ENCODE measurements around the gene ZDHHC11B. TPM values are rescaled to one million over a fixed set of nuclear protein-coding genes. Genes with fewer than 3 reads are reported as not detected.
"Not testable (repeated sequence)": the region's sequence is repeated elsewhere in the genome, so short reads cannot be mapped to it uniquely, and the experiment has no call there.

ZDHHC11B gene
- total RNA-seq, 2 experiments from 2014 or later: 0.59 TPM; not detected in 1

DNA sequence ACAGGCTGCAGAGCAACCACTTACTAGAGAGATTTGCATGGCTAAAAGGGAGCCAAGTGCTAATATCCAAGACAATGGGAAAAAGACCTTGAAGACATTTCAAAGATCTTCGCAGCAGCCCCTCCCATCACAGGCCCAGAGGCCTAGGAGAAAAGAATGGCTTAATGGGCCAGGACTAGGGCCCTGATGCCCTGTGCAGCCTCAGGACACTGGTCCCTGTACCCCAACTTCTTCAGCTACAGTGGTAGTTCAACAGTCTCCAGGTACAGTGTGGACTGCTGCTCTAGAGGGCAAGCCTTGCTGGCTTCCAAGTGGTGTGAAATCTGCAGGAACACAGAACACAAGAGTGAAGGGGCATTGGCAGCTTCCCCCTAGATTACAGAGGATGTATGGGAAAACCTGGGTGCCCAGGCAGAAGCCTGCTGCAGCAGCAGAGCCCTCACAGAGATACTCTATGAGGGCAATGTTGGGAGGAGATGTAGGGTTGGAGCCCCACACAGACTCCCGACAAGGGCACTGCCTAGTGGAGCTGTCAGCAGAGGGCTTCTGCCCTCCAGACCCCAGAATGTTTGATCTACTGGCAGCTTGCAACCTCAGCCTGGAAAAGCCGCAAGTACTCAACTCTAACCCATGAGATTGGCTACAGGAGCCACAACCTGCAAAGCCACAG is 75.5 kb downstream of the ZDHHC11B start:
- CTCF ChIA-PET; H3K36me3 Mint-ChIP-seq (ENCODE audit: low read depth); H3K9me3 Mint-ChIP-seq; H3K27me3 Mint-ChIP-seq; intact Hi-C loops (cut with micrococcal nuclease); H3K4me1 Mint-ChIP-seq (ENCODE audit: low read depth); ATAC-seq; DNase-seq; H3K4me3 Mint-ChIP-seq; H3K27ac Mint-ChIP-seq: not testable (repeated sequence)
- POLR2A ChIA-PET: interaction anchor here (0.6 kb wide), 1 partner anchor 617 kb away, joined by 3 read pairs; no protein-coding TSS in a partner anchor

DNA sequence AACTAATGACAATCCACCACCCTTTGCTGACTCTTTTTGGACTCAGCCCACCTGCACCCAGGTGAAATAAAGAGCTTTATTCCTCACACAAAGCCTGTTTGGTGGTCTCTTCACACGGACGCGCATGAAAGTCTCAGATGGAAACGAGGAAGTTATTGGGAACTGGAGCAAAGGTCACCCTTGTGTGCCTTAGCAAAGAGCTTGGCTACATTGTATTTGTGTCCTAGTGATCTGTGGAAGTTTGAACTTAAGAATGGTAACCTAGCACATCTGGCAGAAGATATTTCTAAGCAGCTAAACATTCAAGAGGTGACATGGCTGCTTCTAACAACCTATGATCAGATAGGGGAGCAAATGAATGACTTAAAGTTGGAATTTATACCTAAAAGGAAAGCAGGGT is 76.2 kb downstream of the ZDHHC11B start:
- H3K27ac Mint-ChIP-seq; intact Hi-C loops (cut with micrococcal nuclease); ATAC-seq: not testable (repeated sequence)

DNA sequence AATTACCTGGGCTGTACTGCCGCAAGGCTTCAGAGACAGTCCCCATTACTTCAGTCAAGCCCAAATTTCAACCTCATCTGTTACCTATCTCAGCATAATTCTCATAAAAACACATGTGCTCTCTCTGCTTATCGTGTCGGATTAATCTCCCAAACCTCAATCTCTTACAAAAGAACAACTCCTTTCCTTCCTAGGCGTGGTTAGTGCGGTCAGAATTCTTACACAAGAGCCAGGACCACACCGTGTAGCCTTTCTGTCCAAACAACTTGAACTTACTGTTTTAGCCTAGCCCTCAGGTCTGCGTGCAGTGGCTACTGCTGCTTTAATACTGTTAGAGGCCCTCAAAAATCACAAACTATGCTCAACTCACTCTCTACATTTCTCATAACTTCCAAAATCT is 78.4 kb downstream of the ZDHHC11B start:
- CTCF ChIA-PET, H3K27me3 Mint-ChIP-seq, ATAC-seq: not testable (repeated sequence)

More for the DNA sequence above, 76.2 kb downstream of the ZDHHC11B start:
- POLR2A ChIA-PET: interaction anchor here (0.6 kb wide), 1 partner anchor 618 kb away, joined by 3 read pairs; no protein-coding TSS in a partner anchor
- H3K27me3 Mint-ChIP-seq; CTCF ChIA-PET; H3K36me3 Mint-ChIP-seq (ENCODE audit: low read depth); H3K4me3 Mint-ChIP-seq; DNase-seq; H3K9me3 Mint-ChIP-seq; H3K4me1 Mint-ChIP-seq (ENCODE audit: low read depth): not testable (repeated sequence)

DNA sequence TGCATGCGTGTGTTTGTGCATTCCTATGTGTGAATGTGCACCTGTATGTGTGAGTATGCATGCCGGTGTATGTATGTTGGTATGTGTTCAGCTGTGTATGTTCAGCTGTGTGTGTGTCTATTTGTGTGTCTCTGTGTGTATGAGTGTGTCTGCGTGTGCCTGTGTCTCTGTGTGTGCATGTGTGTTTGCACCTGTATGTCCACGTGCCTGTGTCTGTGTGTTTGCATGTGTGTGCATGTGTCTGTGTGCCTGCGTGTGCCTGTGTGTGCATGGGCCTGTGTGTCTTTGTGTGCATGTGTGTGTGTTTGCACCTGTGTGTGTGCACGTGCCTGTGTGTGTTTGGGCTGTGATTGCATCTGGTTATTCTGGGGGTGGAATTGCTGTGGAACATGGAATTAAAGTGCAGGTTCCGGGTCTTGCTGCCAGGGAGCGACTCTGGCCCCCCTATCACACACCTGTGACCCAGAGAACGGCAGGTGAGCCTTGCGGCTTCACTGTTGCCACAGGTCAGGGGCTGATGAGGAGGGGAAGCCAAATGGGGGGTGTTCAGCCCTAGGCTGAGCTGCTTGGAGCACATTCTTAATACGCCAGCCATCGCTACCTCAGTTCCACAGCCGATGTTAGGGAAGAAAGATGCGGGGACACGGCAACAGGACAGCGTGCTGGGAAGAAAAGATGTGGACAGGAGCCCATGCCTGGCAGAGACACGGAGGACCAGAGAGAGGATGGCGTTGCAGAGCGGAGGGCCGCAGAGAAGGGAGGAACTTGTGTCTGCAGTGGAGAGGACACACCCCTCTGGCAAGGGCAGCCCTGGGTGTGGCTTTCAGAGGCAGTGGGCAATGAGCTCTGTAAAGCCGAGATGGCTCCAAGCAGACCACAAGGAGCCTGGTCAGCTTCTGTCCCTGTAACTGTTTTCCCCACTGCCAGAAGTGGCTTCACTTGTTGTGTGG is 87.5 kb downstream of the ZDHHC11B start:
- H3K4me3 Mint-ChIP-seq; H3K4me1 Mint-ChIP-seq (ENCODE audit: low read depth); H3K27me3 Mint-ChIP-seq; ATAC-seq; H3K27ac Mint-ChIP-seq; H3K36me3 Mint-ChIP-seq (ENCODE audit: low read depth); intact Hi-C loops (cut with micrococcal nuclease); POLR2A ChIA-PET; H3K9me3 Mint-ChIP-seq; DNase-seq; CTCF ChIA-PET: not testable (repeated sequence)

More for the DNA sequence above, 78.4 kb downstream of the ZDHHC11B start:
- H3K4me1 Mint-ChIP-seq (ENCODE audit: low read depth); H3K4me3 Mint-ChIP-seq; H3K36me3 Mint-ChIP-seq (ENCODE audit: low read depth); intact Hi-C loops (cut with micrococcal nuclease); DNase-seq; H3K27ac Mint-ChIP-seq; H3K9me3 Mint-ChIP-seq; POLR2A ChIA-PET: not testable (repeated sequence)

DNA sequence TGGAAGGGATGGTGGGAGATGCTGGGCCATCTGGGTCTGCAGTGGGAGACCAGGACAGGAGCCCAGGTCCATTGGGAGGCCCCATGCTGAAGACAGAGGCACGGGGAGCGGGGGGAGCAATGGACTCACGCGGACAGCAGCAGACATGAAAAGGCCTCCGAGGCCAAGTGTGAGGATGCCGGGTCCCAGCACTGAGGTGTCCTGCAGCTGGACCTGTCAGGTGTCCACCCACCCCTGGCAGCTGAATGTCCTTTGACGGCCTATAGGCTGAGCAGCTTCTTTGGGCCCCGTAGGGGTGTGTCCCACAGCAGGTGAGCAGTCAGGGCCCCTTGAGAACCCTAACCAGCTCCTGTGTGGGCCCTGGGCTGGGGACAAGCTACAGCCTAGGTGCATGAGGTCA is 88.3 kb downstream of the ZDHHC11B start:
- POLR2A ChIA-PET; H3K4me1 Mint-ChIP-seq (ENCODE audit: low read depth); H3K36me3 Mint-ChIP-seq (ENCODE audit: low read depth); ATAC-seq; DNase-seq; H3K27me3 Mint-ChIP-seq; intact Hi-C loops (cut with micrococcal nuclease); H3K4me3 Mint-ChIP-seq; H3K9me3 Mint-ChIP-seq; H3K27ac Mint-ChIP-seq; CTCF ChIA-PET: not testable (repeated sequence)

DNA sequence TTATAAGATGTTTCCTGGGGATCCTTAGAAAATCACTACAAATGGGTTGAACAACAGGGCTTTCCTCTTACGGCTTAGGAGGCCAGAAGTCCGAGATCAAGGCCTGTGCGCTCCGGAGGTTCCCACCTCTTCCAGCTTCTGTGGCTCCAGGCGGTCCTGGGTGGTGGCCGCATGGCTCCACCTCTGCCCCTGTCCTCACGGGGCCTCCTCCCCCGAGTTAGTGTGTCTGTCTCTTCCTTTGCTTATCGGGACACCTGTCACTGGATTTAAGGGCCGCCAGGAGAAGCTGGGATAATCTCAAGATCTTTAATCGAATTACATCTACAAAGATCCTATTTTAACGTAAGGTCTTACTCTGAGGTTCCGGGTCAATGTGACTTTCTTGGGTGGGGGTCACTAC is 89.1 kb downstream of the ZDHHC11B start:
- H3K4me3 Mint-ChIP-seq; CTCF ChIA-PET; ATAC-seq; H3K27ac Mint-ChIP-seq; H3K36me3 Mint-ChIP-seq (ENCODE audit: low read depth); intact Hi-C loops (cut with micrococcal nuclease); POLR2A ChIA-PET; H3K27me3 Mint-ChIP-seq; H3K9me3 Mint-ChIP-seq; DNase-seq; H3K4me1 Mint-ChIP-seq (ENCODE audit: low read depth): not testable (repeated sequence)

DNA sequence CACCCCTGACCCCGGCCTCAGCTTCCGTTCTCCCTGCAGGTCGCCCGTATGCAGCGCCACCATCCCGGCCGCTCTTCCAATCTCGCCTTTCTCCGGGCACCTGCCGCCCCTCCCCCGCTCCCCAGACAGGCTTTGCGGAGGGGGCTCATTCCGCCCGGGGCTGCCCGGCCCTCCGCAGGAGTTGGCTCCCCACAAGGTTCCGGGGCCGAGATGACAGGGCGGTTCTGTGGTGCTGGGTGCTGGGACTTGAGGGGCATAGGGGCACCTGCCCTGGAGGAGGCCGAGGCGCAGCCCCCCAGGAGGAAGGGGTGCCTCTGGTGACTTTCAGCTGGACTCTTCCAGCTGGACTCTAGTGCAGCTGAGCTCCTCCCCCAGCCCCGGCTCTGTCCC is 90.5 kb downstream of the ZDHHC11B start:
- H3K27ac Mint-ChIP-seq; H3K27me3 Mint-ChIP-seq; POLR2A ChIA-PET; H3K4me3 Mint-ChIP-seq; H3K4me1 Mint-ChIP-seq (ENCODE audit: low read depth); ATAC-seq; CTCF ChIA-PET; H3K36me3 Mint-ChIP-seq (ENCODE audit: low read depth); H3K9me3 Mint-ChIP-seq; DNase-seq; intact Hi-C loops (cut with micrococcal nuclease): not testable (repeated sequence)

DNA sequence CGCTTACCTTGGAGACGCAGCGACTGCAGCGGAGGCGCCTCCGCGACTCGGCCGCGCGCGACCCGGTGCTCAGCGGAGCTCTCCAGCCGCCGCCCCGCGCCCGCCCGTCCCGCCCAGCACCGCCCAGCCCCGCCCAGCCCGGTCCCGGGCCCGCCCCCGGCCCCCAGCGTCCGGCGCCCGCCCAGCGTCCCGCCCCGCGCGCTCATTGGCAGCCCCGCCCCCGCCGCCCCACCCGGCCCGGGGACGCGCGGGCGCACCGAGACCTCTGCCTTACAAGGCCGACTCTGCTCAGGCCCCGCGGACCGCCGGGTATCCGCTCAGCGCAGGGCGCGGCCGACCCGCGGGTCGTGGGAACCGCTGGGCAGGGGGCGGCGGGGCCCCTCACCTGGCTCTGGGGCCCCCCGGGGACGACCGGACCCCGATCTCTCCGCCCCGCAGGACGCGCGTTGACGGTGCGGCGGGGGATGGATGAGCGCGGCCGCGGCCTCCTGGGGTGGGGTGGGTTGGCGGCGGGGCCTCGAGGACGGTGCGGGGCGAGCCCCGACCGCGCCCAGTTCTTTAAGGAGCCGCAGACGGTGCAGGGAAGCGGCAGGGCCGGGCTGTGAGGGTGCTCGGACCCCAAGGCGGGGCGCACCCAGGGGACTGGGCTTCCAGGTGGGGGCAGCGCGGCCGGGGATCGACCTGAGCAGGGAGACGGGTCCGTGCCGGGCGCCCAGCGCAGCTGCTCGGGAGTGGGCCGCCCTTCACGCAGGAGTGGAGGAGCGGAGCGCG is 91.1 kb downstream of the ZDHHC11B start, which contains the start of gene TPPP:
TPPP (minus strand) TSS at position 82 of the 771 bp plus-strand sequence. CDS start 15,292 bp downstream, outside the sequence.
- H3K9me3 Mint-ChIP-seq; H3K4me1 Mint-ChIP-seq (ENCODE audit: low read depth); H3K27ac Mint-ChIP-seq; POLR2A ChIA-PET; CTCF ChIA-PET; H3K4me3 Mint-ChIP-seq; H3K27me3 Mint-ChIP-seq; intact Hi-C loops (cut with micrococcal nuclease); H3K36me3 Mint-ChIP-seq (ENCODE audit: low read depth): not testable (repeated sequence)
- DNase-seq: peak; percentile 80
- ATAC-seq: peak; percentile 93

DNA sequence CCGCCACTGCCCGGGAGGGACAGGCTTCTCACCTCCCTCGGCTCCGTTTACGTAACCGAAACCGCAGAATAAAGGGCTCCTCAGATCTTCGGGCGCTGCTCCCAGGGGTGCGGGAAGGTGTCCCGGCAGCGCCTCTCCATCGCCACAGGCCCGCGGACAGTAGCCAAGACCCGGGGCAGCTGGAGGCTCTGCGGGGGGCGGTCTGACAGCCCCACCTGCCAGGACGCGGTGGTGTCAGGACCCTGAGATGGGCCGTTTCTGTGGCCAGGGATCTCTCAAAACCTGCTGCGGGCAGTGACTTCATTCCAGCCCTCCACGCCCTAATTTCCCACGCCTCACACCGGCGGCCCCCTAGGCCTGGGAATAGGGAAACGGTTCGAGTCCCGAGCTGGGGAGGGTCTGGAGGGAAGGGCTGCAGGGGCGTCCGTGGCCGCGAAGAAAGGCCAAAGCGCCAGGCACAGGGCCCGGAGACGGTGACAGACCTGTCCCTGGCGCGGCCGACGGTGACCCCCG is 91.9 kb downstream of the ZDHHC11B start:
- H3K9me3 Mint-ChIP-seq; H3K4me3 Mint-ChIP-seq; CTCF ChIA-PET; intact Hi-C loops (cut with micrococcal nuclease); DNase-seq; H3K4me1 Mint-ChIP-seq (ENCODE audit: low read depth); H3K27me3 Mint-ChIP-seq; POLR2A ChIA-PET; H3K36me3 Mint-ChIP-seq (ENCODE audit: low read depth); H3K27ac Mint-ChIP-seq: not testable (repeated sequence)
- ATAC-seq: peak; percentile 3

Data from activated CD8-positive, alpha-beta T cell treated with anti-CD3 and anti-CD28 coated beads for 36 hours (primary cell).